Urinary bladder (tissue), 4 donors: Measurements from ENCODE around the gene TACR1. TPM values are rescaled to one million over a fixed set of nuclear protein-coding genes. Genes with fewer than 3 reads are reported as not detected.

ENCODE experiments used
- DNase-seq: peaks from one replicate; pipeline ENCODE4 v3.0.0-alpha.2; 2015; ENCODE audit errors: extremely low spot score
- H3K27ac ChIP-seq: one replicate; pipeline ENCODE4 v1.5.1; 2013; ENCODE audit warnings: low read depth, mild to moderate bottlenecking, moderate library complexity
- H3K36me3 ChIP-seq: one replicate; pipeline ENCODE4 v1.6.1; 2013; ENCODE audit warnings: mild to moderate bottlenecking, moderate library complexity; ENCODE audit not compliant: insufficient read depth
- H3K4me1 ChIP-seq: one replicate; pipeline ENCODE4 v1.6.1; 2013; ENCODE audit warnings: mild to moderate bottlenecking, moderate library complexity; ENCODE audit not compliant: insufficient read depth
- H3K4me3 ChIP-seq: one replicate; pipeline ENCODE4 v1.5.1; 2013; ENCODE audit warnings: low read depth, low read length
- WGBS: extraction: QIAGEN DNeasy Blood & Tissue Kit; methylation state at CpG from one replicate; pipeline ENCODE4 v1.1.7; 2013; 5-methylcytosine and 5-hydroxymethylcytosine counted together
- polyA plus RNA-seq: library from polyadenylated mRNA; stranded (reverse); fragments of 200-250 nt; gene quantifications from one replicate; pipeline ENCODE4 v1.2.3, GENCODE V29; 2013
- total RNA-seq: library from RNA; depleted of rRNA; stranded (reverse); fragments of >200 nt; gene quantifications from one replicate; pipeline ENCODE4 v1.2.3, GENCODE V29; 2014
- donor health status: healthy with polysubstance abuse.
- donor health status: healthy.

Gene TACR1
- total and polyA plus RNA-seq, 2 donors = 1.9 to 3.4 TPM

GRCh38 chr2:75031906-75032803 lies 167.2 kb downstream of the TACR1 start:
- no peak overlapping the region for H3K4me3 ChIP-seq
- H3K36me3 ChIP-seq = no peaks in the 10 kb centered on the region
- no peak for DNase-seq
- WGBS = 91% methylated on average over 5 of the region's 5 CpGs
- no peaks in the 10 kb centered on the region for H3K4me1 ChIP-seq
- H3K27ac ChIP-seq = no peak overlapping the region

- WGBS = 95% methylated on average over 6 of the region's 6 CpGs
- H3K4me1 ChIP-seq = no peaks in the 10 kb centered on the region
- H3K27ac ChIP-seq = no peak overlapping the region
- H3K36me3 ChIP-seq = no peaks in the 10 kb centered on the region
- DNase-seq = no peak
- no peak overlapping the region for H3K4me3 ChIP-seq
Observed at GRCh38 chr2:75031171-75031570, 168.1 kb downstream of the TACR1 start.

- Histone ChIP-seq H3K4me3 (no peak overlapping the region), H3K27ac (no peak overlapping the region), H3K36me3 (no peaks in the 10 kb centered on the region), H3K4me1 (no peaks in the 10 kb centered on the region)
- no peak for DNase-seq
- WGBS = 94% methylated on average over 3 of the region's 3 CpGs
Observed at GRCh38 chr2:75030218-75031009, 168.9 kb downstream of the TACR1 start.

- DNase-seq = no peak
- Histone ChIP-seq H3K4me3 (no peak overlapping the region), H3K27ac (no peak overlapping the region), H3K4me1 (no peaks in the 10 kb centered on the region), H3K36me3 (no peaks in the 10 kb centered on the region)
- 97% methylated on average over 2 of the region's 2 CpGs for WGBS
Observed at GRCh38 chr2:75027886-75028285, 171.4 kb downstream of the TACR1 start.

- Histone ChIP-seq H3K4me3 (no peak overlapping the region), H3K27ac (no peak overlapping the region), H3K4me1 (no peaks in the 10 kb centered on the region), H3K36me3 (no peaks in the 10 kb centered on the region)
- no peak for DNase-seq
- 97% methylated on average over 2 of the region's 2 CpGs for WGBS
Observed at GRCh38 chr2:75025633-75026380, 173.5 kb downstream of the TACR1 start.

GRCh38 chr2:75025216-75025615 lies 174.1 kb downstream of the TACR1 start:
- no peaks in the 10 kb centered on the region for H3K36me3 ChIP-seq
- H3K27ac ChIP-seq = no peak overlapping the region
- no peaks in the 10 kb centered on the region for H3K4me1 ChIP-seq
- no peak for DNase-seq
- no peak overlapping the region for H3K4me3 ChIP-seq

GRCh38 chr2:75023666-75024455 lies 175.5 kb downstream of the TACR1 start:
- Histone ChIP-seq H3K4me3 (no peak overlapping the region), H3K27ac (no peak overlapping the region), H3K36me3 (no peaks in the 10 kb centered on the region), H3K4me1 (no peaks in the 10 kb centered on the region)
- 96% methylated on average over 3 of the region's 3 CpGs for WGBS
- DNase-seq = no peak

GRCh38 chr2:75022516-75022915 lies 176.8 kb downstream of the TACR1 start:
- Histone ChIP-seq H3K4me3 (no peak overlapping the region), H3K4me1 (no peaks in the 10 kb centered on the region), H3K27ac (no peak overlapping the region), H3K36me3 (no peaks in the 10 kb centered on the region)
- 63% methylated on average over 1 of the region's 1 CpG for WGBS
- no peak for DNase-seq

GRCh38 chr2:75021672-75022071 lies 177.6 kb downstream of the TACR1 start:
- Histone ChIP-seq H3K4me3 (no peak overlapping the region), H3K4me1 (no peaks in the 10 kb centered on the region), H3K27ac (no peak overlapping the region), H3K36me3 (no peaks in the 10 kb centered on the region)
- DNase-seq = no peak
- WGBS = 47% methylated on average over 1 of the region's 1 CpG

GRCh38 chr2:75020476-75020875 lies 178.8 kb downstream of the TACR1 start:
- no peak overlapping the region for H3K4me3 ChIP-seq
- H3K36me3 ChIP-seq = no peaks in the 10 kb centered on the region
- no peak for DNase-seq
- no peak overlapping the region for H3K27ac ChIP-seq
- H3K4me1 ChIP-seq = no peaks in the 10 kb centered on the region
- WGBS = 96% methylated on average over 11 of the region's 11 CpGs

GRCh38 chr2:75019790-75020189 lies 179.5 kb downstream of the TACR1 start:
- Histone ChIP-seq H3K36me3 (no peaks in the 10 kb centered on the region), H3K27ac (no peak overlapping the region), H3K4me1 (no peaks in the 10 kb centered on the region), H3K4me3 (no peak overlapping the region)
- WGBS = 73% methylated on average over 2 of the region's 2 CpGs
- DNase-seq = no peak

GRCh38 chr2:75018162-75018561 lies 181.2 kb downstream of the TACR1 start:
- Histone ChIP-seq H3K4me1 (no peaks in the 10 kb centered on the region), H3K4me3 (no peak overlapping the region), H3K36me3 (no peaks in the 10 kb centered on the region), H3K27ac (no peak overlapping the region)
- WGBS = 90% methylated on average over 2 of the region's 2 CpGs
- no peak for DNase-seq

GRCh38 chr2:75012080-75012479 lies 187.2 kb downstream of the TACR1 start:
- DNase-seq = no peak
- Histone ChIP-seq H3K27ac (no peak overlapping the region), H3K4me1 (no peaks in the 10 kb centered on the region), H3K36me3 (no peaks in the 10 kb centered on the region), H3K4me3 (no peak overlapping the region)
- WGBS = 80% methylated on average over 8 of the region's 8 CpGs
